Activated CD8-positive, alpha-beta memory T cell treated with anti-CD3 and anti-CD28 coated beads, Interleukin-2, amount 50 U/mL, for 1 hour (primary cell): ENCODE data around the gene EBP.
"Not testable (repeated sequence)": the region's sequence is repeated elsewhere in the genome, so short reads cannot be mapped to it uniquely, and the experiment has no call there.

ENCODE experiments used
- DNase-seq: peaks from one replicate; pipeline ENCODE4 v3.0.0-alpha.2; 2020; ENCODE audit errors: extremely low read depth

EBP gene

DNA sequence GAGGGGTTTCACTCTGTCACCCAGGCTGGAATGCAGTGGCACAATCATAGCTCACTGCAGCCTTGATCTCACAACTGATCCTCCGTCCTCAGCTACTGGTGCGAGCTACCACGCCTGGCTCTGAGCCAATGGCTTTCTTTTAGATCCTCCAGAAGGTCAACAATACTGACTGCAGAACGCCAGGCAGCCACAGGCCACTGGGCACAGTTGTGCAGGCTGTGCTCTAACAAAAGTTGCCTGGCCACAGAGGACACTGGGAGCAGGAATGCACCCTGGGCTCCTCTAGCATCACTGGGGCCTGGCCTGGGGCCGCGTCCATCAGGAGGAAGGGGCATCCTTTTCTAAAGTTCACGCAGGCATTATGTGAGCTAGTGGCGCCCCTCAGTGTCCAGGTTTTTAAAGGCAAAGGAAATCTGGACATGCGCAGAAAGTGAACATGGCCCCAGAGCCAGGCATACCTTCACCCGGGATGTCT is 27.7 kb upstream of the EBP start:
- DNase-seq: no peak

DNA sequence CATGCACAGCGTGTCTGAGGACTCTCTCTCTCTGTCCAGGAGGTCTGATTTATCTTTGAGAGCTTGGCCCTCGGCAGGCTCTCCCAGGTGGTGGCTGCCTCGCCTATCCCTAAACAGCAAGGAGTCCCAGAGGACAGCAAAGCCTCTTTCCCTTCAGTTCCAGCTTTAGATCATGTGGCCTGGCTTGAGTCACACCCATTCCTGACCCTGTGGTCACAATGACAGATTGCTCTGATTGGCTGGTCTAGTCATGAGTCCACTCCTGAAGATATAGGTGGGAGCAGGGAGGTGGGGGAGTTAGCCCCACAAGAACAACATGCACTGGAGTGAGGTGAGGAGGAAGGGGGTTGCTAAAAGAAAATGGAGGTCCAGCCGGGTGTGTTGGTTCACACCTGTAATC is 24.9 kb upstream of the EBP start:
- no peak for DNase-seq

DNA sequence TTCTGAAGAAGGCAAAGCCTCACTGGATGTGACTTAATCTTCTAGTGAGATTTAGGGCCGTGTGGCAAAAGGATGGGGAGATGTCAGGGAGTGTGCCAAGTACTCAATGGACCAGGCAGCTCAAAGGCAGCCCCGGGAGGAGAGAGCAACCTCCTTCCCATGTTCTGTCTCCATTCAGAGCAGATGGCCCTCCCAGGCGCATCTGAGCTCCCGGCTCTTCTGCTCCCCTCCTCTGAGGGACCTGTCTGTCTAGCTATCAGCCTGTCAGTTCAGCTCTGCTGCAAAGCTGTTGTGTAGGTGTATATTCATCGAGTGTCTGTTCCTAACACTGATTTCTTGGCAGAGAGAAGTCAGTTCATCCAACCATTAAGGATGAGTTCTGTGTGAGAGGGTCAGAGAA is 23.7 kb upstream of the EBP start:
- DNase-seq: no peak

DNA sequence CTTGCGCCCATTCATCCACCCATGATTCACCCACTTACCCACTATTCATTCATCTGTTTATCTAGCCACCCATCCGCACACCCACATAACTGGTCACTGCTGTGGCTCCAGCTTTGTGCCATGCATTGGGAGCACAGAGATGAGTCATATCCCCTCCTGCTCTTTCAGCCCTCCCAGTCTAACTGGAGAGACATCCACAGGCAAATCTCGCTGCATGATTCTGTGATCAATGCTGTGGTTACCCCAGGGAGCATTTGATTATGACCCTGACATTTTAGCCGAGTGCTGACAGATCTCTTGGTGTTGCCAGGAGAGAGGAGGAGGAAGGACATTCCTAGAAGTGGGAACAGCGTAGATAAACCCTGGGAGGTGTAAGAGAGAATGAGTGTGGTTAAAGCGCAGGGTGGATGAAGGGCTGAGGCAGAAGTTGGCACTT is 23.2 kb upstream of the EBP start:
- DNase-seq: no peak

DNA sequence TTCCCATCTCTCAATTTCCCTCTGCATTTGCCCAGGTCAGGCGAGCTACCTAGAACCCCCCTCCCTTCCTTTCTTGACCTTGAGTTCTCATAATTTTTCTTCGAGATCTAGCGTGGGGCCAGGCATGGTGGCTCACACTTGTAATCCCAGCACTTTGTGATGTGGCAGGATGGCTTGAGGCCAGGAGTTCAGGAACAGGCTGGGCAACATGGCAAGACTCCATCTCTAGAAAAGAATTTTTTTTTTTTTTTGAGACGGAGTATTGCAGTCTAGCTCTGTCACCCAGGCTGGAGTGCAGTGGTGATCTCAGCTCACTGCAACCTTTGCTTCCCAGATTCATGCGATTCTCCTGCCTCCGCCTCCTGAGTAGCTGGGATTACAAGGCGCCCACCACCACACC is 17.3 kb upstream of the EBP start:
- DNase-seq: no peak

- DNase-seq: no peak
Measured at GRCh38 chrX:48505481-48505880, 16.1 kb upstream of the EBP start.

DNA sequence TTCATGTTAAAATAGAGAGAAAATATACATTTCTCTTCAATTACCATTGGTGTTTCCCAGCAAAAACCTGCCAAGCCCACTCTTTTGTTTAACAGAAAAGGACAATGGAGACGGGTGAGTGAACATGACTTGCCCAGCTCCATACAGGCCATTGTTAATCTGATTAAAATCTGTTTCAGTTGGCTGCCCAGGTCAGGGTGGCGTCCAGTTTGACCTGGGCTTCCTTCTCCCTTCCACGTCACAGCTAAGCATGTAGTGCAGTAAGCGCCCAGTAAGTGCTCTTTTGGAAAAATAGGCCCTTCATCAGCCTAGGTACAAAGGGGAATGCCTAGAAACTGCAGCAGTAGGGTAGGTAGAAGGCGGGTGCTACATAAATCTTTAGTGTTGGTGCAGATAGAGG is 14.4 kb upstream of the EBP start:
- DNase-seq: no peak

DNA sequence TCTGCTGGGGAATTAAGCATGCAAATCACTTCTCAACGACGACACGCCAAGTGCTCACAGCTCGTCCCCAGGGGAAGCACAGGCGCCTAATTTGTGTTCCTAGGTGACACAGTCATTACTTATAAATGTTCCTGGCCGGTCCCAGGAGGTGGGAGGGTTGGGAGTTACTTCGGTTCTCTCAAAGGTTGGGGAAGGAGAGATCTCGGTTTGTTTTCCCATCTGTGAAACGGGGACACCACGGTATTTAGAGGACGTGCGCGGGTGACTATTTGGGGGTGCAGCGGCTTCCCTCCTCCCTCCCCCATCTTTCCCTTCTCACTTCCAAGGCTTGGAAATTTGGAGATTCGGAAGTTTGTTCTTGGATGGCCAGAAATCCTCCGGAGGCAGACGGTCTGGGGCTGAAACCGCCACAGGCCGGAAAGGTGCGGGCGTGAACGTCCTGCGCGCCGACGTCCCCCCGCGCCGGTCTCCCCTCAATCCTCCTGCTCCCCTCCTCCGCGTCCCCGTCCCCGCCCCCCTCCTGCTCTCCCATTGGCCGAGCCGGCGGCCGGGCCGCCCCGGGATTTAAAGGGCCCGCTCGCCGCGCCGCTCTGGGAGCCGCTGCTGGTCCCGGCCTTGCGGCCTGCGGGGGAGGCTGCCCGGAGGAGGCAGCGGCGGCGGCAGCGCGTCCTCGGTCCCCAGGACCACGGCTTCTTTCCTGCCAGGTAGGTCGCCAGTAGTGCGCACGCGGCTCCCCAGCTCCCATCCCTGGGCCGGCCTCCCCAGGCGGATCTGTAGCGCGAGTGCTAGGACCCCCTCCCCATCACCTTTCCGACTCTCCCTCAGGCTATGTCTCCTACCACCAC is 13.0 kb upstream of the EBP start, which contains the start of gene PORCN:
Gene PORCN, plus strand, starts transcription at position 593 of the 845 bp plus-strand sequence. CDS start 829 bp downstream, outside the sequence.
- peak; percentile 42 for DNase-seq

DNA sequence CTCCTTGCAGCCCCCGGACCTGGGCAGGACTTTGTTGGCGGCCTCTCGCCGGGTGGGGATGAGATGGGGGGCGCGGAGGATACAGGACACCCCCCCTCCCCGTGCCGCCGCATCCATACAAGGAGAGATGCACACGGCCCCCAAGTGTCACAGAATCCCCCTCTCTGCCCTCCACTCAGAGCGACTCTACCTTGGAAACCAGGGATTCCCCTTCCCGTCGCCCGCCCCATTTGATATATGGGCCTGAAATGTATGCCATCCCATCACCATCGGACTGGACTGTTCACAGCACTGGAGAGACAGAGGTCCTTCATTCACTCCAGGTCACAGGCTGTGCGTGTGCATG is 12.4 kb upstream of the EBP start:
- no peak for DNase-seq

GRCh38 chrX:48509619-48510018 is 12.0 kb upstream of the EBP start:
- DNase-seq: no peak

DNA sequence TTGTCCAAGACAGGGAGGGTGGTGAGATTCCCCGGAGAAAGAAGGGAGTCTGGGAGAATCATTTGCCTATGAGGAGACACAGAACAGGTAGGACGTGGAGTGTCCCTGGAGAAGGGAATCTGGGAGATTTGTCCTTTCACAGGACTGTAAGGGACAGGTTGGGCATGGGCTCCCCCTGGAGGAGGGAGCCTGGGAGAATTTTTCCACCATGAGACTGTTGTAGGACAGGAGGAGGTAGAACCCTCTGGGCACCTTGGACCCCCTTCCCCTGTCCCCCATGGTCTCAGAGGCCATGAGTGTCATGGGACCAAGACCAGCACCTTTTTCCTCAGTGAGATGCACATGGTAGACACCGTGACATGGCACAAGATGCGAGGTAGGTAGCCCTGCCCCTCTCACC is 10.0 kb upstream of the EBP start:
- DNase-seq: no peak

GRCh38 chrX:48512371-48512935 is 9.2 kb upstream of the EBP start:
- DNase-seq: no peak

- no peak for DNase-seq
Measured at GRCh38 chrX:48513670-48514069, 7.9 kb upstream of the EBP start.

DNA sequence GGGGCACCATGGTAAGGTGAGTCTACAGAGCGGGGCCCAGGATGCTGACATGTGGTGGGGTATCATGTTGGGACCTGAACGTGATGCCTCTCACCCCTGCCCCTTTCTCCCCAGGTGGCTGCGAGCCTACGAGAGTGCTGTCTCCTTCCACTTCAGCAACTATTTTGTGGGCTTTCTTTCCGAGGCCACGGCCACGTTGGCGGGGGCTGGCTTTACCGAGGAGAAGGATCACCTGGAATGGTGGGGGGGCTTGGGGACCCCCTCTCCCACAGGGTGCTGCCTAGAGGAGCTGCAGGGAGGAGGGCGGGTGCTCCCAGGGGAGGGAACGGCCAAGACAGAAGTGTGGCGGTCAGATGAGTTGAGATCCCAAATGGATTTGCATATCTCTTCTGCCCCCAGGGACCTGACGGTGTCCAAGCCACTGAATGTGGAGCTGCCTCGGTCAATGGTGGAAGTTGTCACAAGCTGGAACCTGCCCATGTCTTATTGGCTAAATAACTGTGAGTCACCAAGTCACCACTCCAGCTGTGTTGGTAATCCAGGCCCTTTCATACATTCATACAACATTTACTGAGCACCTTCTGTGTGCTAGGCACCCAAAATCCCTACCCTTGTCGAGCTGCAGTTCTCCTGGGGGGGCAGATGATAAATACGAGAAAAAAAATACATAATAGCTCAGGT is 7.3 kb upstream of the EBP start:
- DNase-seq: no peak

GRCh38 chrX:48514868-48515460 is 6.6 kb upstream of the EBP start:
- no peak for DNase-seq

DNA sequence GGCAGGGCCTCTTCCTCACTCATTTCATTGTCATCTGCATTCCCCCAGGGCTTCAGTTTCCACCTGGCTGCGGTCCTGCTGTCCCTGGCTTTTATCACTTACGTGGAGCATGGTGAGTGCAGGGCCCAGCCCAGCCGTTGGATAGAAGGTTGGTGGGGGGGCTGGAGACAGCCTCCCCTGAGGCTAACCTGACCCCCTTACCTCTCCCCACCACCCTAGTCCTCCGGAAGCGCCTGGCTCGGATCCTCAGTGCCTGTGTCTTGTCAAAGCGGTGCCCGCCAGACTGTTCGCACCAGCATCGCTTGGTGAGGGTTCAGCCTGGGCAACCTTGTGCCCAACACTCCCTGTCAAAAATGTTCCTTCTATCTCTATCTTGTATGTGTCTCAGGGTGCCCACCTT is 5.8 kb upstream of the EBP start:
- DNase-seq: no peak

DNA sequence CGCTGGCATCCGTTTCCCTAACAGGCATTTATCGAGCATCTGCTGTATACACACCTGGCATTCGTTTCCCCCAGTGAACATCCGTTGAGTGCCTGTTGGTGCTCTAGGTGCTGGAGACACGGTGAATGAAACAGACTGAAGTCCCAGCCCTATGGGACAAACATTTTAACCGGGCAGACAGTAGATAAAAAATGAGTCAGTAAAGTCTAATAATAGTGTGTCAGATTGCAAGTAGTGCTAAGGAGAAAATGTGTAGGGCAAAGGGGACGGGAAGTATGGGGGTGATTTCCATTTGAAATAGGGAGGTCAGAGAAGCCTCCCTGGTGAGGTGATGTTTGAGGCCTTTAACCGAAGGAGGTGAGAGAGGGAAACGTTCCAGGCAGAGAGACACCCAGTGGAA is 5.3 kb upstream of the EBP start:
- no peak for DNase-seq

GRCh38 chrX:48516987-48517386 is 4.6 kb upstream of the EBP start:
- DNase-seq: no peak

DNA sequence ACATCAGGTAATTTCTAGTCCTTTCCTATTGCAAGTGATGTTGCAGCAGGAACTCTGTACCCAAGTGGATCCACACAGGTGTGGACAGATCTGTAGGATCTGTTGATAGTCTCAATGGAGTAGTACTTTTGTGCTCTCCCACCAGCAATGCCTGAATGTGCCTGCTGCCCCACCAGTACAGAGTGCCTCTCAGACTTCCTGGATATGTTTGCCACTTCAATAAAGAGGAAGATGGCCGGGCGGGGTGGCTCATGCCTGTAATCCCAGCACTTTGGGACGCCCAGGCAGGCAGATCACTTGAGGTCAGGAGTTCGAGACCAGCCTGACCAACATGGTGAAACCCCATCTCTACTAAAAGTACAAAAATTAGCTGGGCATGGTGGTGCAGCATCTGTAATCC is 2.1 kb upstream of the EBP start:
- DNase-seq: not testable (repeated sequence)

GRCh38 chrX:48520455-48520854 is 1.2 kb upstream of the EBP start:
- no peak for DNase-seq

GRCh38 chrX:48520976-48521352 is 644 bp upstream of the EBP start:
- DNase-seq: no peak

GRCh38 chrX:48522291-48522690 is 683 bp downstream of the EBP start:
- DNase-seq: no peak

- no peak for DNase-seq
Measured at GRCh38 chrX:48523682-48524081, 2.1 kb downstream of the EBP start.
